OCI-LY3 (cell line): ENCODE measurements around the gene ZGLP1.
A peak's percentile ranks its signal among the peaks of the same experiment; 100 is the strongest.

ENCODE experiments used
- H2AFZ ChIP-seq: fragments of 200-600, 300-600 bp; shearing (Covaris generic); 2 replicates; pipeline ENCODE4 v1.6.0; 2014; ENCODE audit warnings: antibody characterized with exemption, low read depth, low read length
- H3K27ac ChIP-seq: fragments of 200-600, 300-600 bp; sonication (generic); 2 replicates; pipeline ENCODE4 v1.5.1; 2014; ENCODE audit warnings: mild to moderate bottlenecking, low read length, moderate library complexity, mixed read lengths
- H3K27me3 ChIP-seq: fragments of 200-600, 300-600 bp; sonication (generic); 2 replicates; pipeline ENCODE4 v1.6.1; 2014; ENCODE audit warnings: low read depth, low read length, mixed read lengths
- H3K36me3 ChIP-seq: fragments of 200-600, 300-600 bp; sonication (generic); replicated peaks from 2 replicates; pipeline ENCODE3; 2014; ENCODE audit warnings: low read depth, low read length, mixed read lengths
- H3K4me1 ChIP-seq: fragments of 300-600, 200-600 bp; sonication (generic); 2 replicates; pipeline ENCODE4 v1.6.1; 2014; ENCODE audit warnings: low read length, mixed read lengths
- H3K4me2 ChIP-seq: fragments of 200-600, 300-600 bp; sonication (generic); 2 replicates; pipeline ENCODE4 v1.6.1; 2014; ENCODE audit warnings: low read length, mixed read lengths
- H3K4me3 ChIP-seq: fragments of 300-600, 200-600 bp; sonication (generic); 2 replicates; pipeline ENCODE4 v1.5.1; 2014; ENCODE audit warnings: antibody characterized with exemption, mild to moderate bottlenecking, low read length, moderate library complexity
- H3K79me2 ChIP-seq: fragments of 300-600, 200-600 bp; shearing (Covaris generic); 2 replicates; pipeline ENCODE4 v1.6.1; 2014; ENCODE audit warnings: mild to moderate bottlenecking, low read length, mixed read lengths
- H3K9ac ChIP-seq: fragments of 300-600, 200-600 bp; shearing (Covaris generic); 2 replicates; pipeline ENCODE4 v1.6.0; 2014; ENCODE audit warnings: mild to moderate bottlenecking, low read length, moderate library complexity
- H3K9me3 ChIP-seq: fragments of 200-600, 300-600 bp; shearing (Covaris generic); 2 replicates; pipeline ENCODE4 v1.6.1; 2014; ENCODE audit warnings: low read length, mixed read lengths; ENCODE audit not compliant: insufficient read depth
- H4K20me1 ChIP-seq: fragments of 200-600, 300-600 bp; sonication (generic); 2 replicates; pipeline ENCODE4 v1.6.1; 2016; ENCODE audit warnings: low read length, mixed read lengths; ENCODE audit not compliant: insufficient read depth
- EZH2phosphoT487 ChIP-seq: fragments of 200-600 bp; shearing (Covaris generic); IDR thresholded peaks from 2 replicates; pipeline ENCODE4 v1.6.1; 2018; ENCODE audit warnings: antibody characterized with exemption, mixed run types, low read depth
- TF ChIP-seq, protein P1 (sequence below): fragments of 200-600, 300-600 bp; sonication (generic); IDR thresholded peaks from 2 replicates; pipeline ENCODE4 v1.5.1; 2014; ENCODE audit warnings: antibody characterized with exemption, low read length, low read depth

ZGLP1 gene

GRCh38 chr19:10332158-10332964, 22.7 kb upstream of the ZGLP1 start:
- H3K9me3 ChIP-seq = no peaks in the 10 kb centered on the region
- TF ChIP-seq, protein P1, sequence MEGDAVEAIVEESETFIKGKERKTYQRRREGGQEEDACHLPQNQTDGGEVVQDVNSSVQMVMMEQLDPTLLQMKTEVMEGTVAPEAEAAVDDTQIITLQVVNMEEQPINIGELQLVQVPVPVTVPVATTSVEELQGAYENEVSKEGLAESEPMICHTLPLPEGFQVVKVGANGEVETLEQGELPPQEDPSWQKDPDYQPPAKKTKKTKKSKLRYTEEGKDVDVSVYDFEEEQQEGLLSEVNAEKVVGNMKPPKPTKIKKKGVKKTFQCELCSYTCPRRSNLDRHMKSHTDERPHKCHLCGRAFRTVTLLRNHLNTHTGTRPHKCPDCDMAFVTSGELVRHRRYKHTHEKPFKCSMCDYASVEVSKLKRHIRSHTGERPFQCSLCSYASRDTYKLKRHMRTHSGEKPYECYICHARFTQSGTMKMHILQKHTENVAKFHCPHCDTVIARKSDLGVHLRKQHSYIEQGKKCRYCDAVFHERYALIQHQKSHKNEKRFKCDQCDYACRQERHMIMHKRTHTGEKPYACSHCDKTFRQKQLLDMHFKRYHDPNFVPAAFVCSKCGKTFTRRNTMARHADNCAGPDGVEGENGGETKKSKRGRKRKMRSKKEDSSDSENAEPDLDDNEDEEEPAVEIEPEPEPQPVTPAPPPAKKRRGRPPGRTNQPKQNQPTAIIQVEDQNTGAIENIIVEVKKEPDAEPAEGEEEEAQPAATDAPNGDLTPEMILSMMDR = 0 out of 2 replicates have a peak, but pooled peaks have one; percentile 16
- TF ChIP-seq EZH2phosphoT487 = no peak
- peaks cover 19% of the 10 kb centered on the region for H4K20me1 ChIP-seq
- H3K4me2 ChIP-seq = peak overlapping the region; percentile 99
- no peaks in the 10 kb centered on the region for H3K27me3 ChIP-seq
- peaks cover 65% of the 10 kb centered on the region for H3K79me2 ChIP-seq
- peak overlapping the region; percentile 93 for H3K4me3 ChIP-seq
- peak overlapping the region; percentile 87 for H3K9ac ChIP-seq
- no peak overlapping the region for H2AFZ ChIP-seq
- H3K36me3 ChIP-seq = peaks cover 54% of the 10 kb centered on the region
- peaks cover 17% of the 10 kb centered on the region for H3K4me1 ChIP-seq
- peak overlapping the region; percentile 83 for H3K27ac ChIP-seq

- peaks cover 55% of the 10 kb centered on the region for H3K36me3 ChIP-seq
- no peaks in the 10 kb centered on the region for H3K27me3 ChIP-seq
- H3K4me1 ChIP-seq = peaks cover 15% of the 10 kb centered on the region
- no peak overlapping the region for H3K4me2 ChIP-seq
- no peaks in the 10 kb centered on the region for H3K9me3 ChIP-seq
- H3K9ac ChIP-seq = no peak overlapping the region
- no peak for TF ChIP-seq EZH2phosphoT487
- TF ChIP-seq, protein P1 = no peak
- H3K79me2 ChIP-seq = peaks cover 69% of the 10 kb centered on the region
- no peak overlapping the region for H3K4me3 ChIP-seq
- no peak overlapping the region for H3K27ac ChIP-seq
- no peak overlapping the region for H2AFZ ChIP-seq
- H4K20me1 ChIP-seq = peaks cover 19% of the 10 kb centered on the region
Observed at GRCh38 chr19:10329555-10329954, 19.9 kb upstream of the ZGLP1 start.

GRCh38 chr19:10328558-10329429, 19.2 kb upstream of the ZGLP1 start:
- H3K79me2 ChIP-seq = peaks cover 63% of the 10 kb centered on the region
- H3K4me1 ChIP-seq = peaks cover 8% of the 10 kb centered on the region
- peaks cover 54% of the 10 kb centered on the region for H3K36me3 ChIP-seq

More at GRCh38 chr19:10328558-10329429, 19.2 kb upstream of the ZGLP1 start:
- no peak overlapping the region for H3K4me3 ChIP-seq
- no peaks in the 10 kb centered on the region for H3K27me3 ChIP-seq
- no peak overlapping the region for H2AFZ ChIP-seq
- H3K9ac ChIP-seq = no peak overlapping the region
- peaks cover 19% of the 10 kb centered on the region for H4K20me1 ChIP-seq
- no peak overlapping the region for H3K27ac ChIP-seq
- TF ChIP-seq EZH2phosphoT487 = no peak
- TF ChIP-seq, protein P1 = no peak
- no peak overlapping the region for H3K4me2 ChIP-seq
- H3K9me3 ChIP-seq = no peaks in the 10 kb centered on the region
